ENCODE results near the gene BSND.
"Not testable (repeated sequence)": the region's sequence is repeated elsewhere in the genome, so short reads cannot be mapped to it uniquely, and the experiment has no call there.

Gene BSND

DNA sequence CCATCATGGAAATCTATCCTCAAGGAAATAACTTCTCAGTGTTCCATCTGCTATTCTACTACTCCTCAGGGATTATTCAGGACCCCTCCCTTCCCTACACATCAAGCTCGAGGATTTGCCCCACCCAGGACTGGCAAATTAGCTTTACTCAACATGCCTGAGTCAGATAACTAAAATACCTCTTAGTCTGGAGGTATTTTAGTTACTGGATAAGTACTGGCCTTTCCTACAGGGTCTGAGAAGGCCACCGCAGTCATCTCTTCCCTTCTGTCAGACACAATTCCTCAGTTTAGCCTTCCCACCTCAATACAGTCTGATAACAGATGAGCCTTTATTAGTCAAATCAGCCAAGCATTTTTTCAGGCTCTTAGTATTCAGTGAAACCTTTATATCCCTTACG is 27.9 kb downstream of the BSND start:
- not testable (repeated sequence) for DNase-seq

DNA sequence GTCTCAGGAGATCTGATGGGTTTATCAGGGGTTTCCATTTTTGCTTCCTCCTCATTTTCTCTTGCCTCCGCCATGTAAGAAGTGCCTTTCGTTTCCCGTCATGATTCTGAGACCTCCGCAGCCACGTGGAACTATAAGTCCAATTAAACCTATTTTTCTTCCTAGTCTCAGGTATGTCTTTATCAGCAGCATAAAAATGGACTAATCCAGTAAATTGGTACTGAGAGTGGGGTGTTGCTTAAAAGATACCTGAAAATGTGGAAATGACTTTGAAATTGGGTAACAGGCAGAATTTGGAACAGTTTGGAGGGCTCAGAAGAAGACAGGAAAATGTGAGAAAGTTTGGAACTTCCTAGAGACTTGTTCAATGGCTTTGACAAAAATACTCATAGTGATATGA is 32.4 kb downstream of the BSND start:
- DNase-seq = not testable (repeated sequence)

DNA sequence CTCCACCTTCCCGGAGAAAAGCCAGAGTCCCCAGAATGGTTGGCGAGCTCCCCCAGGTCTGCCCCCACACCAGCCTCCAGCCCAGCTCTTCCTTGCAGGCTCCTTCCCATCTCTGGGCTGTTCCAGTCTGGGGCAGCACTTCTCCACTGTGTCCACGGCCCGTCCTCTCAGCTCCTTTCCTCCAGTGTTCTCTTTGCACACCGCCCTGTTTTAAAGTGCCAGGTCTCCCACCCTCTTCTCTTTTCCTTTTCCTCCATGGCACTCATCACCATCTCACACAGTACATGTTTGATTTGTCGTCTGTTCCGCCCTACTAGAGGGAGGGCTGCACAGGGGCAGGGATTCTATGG is 34.5 kb downstream of the BSND start:
- no peak for DNase-seq

DNA sequence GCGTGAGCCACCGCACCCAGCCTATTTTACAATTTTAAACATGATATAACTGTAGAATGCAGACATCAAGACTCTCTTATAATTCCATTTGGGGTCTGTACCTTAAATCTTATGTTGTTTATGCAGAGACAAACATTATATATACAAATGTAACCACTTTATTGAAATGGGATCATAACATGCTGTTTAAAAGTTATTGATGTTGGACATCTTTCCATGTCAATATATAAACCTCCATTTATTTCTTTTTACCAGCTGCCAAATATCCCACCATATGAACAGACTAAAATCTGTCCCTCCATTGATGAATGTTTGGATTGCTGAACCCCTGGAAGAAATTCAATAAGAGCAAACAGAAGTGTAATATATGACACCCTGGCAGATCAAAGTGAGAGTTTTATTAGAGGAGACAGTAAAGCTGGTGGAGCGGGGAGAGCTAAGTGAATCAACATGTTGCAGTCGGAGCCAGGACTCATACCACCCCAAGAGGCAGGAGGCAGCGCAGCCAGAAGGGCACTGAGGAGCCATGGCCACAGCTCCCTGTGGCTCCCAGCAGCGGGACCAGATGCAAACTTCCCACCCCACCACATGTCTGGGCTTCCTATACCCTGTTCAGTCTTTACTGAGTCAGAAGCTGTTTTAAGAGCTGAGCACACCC is 35.9 kb downstream of the BSND start:
- no peak for DNase-seq

DNA sequence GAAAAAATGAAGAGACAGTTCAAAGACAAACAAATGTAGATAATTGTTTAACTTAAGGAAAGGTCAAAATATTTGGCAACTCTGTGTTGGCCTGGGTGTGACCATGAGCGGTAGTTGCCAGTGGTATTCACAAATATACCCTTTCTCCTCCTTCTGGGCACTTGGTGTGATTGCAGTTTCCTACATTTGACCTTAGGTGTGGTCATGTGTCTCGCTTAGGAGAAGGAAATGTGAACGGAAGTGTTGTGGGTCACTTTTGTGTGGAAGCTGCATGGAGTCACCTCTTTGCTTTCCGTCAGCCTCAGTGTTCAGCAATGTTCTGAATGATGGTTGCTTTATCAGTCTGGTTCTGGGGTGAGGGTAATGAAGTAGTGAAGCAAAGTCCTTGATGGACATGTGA is 37.2 kb downstream of the BSND start:
- no peak for DNase-seq

DNA sequence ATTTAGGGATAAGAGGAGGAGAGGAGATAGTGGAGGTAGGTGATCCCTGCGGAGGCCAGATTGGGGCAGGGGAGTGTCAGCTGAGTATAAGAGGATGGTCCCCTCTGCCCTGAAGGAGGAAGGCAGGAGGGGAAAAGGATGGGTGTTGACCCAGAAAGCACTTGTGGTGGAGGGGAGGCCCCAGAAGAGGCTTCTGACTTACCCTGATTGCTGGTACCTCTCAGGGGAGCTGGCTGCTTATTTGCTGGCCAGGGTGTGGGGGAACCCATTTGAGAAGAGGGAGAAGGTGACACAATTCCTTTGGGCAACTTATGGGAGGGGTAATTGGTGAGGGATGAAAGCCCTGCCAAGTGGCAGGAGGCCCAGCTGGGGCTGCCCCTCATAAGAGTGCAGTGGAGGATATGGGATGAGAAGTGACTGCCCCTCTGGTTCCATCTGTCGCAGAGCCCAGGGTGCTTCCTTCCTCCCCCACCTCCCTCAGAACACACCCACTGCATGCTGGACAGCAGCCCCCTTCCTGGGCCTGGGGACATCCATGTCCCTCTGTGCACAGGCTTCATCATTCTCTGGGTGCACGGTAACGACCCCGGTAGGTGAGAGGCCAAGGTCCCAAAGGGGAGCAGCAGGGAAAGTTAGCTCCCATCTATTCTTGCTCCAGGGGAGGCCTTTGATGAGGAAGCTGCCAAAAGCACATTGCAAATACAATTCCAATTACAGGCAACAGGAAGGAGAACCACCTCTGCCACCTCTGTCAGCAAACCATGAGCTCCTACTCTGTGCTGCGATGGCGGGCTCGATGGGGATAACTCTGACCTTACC is 39.2 kb downstream of the BSND start:
- DNase-seq = no peak

DNA sequence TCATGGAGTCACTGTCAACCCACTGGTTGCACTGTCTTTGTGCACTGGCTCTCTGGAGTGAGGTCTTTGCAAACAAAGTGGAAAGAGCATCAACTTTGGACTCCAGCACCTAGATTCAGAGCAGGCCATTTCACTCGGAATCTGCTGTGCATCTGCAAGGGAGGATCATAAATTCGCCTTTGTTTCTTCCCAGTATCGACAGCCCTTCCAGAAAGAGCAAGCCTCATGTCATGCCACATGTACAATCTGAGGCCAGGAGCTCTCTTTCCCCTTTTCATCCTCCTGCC is 39.8 kb downstream of the BSND start:
- DNase-seq = no peak

DNA sequence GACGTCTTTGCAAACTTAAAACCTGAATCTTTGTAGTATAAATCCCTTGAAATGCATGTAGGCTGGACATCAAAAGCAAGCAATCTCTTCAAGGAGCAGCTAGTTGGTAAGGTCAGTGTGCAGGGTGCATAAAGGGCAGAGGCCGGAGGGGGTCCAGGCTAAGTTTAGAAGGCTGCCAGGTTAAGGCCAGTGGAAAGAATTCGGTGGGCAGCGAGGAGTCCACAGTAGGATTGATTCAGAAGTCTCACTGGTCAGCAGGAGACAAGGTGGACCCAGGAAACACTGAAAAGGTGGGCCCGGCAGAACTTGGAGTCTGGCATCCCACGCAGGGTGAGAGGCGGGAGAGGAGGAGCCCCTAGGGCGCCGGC is 40.2 kb downstream of the BSND start:
- no peak for DNase-seq

DNA sequence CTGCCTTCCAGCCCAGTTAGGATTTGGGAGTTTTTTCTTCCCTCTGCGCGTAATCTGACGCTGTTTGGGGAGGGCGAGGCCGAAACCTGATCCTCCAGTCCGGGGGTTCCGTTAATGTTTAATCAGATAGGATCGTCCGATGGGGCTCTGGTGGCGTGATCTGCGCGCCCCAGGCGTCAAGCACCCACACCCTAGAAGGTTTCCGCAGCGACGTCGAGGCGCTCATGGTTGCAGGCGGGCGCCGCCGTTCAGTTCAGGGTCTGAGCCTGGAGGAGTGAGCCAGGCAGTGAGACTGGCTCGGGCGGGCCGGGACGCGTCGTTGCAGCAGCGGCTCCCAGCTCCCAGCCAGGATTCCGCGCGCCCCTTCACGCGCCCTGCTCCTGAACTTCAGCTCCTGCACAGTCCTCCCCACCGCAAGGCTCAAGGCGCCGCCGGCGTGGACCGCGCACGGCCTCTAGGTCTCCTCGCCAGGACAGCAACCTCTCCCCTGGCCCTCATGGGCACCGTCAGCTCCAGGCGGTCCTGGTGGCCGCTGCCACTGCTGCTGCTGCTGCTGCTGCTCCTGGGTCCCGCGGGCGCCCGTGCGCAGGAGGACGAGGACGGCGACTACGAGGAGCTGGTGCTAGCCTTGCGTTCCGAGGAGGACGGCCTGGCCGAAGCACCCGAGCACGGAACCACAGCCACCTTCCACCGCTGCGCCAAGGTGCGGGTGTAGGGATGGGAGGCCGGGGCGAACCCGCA is 40.8 kb downstream of the BSND start, which contains the start of gene PCSK9:
PCSK9 (plus strand) TSS at position 207 of the 741 bp plus-strand sequence; CDS start at position 497, 290 bp downstream.
- no peak for DNase-seq

DNA sequence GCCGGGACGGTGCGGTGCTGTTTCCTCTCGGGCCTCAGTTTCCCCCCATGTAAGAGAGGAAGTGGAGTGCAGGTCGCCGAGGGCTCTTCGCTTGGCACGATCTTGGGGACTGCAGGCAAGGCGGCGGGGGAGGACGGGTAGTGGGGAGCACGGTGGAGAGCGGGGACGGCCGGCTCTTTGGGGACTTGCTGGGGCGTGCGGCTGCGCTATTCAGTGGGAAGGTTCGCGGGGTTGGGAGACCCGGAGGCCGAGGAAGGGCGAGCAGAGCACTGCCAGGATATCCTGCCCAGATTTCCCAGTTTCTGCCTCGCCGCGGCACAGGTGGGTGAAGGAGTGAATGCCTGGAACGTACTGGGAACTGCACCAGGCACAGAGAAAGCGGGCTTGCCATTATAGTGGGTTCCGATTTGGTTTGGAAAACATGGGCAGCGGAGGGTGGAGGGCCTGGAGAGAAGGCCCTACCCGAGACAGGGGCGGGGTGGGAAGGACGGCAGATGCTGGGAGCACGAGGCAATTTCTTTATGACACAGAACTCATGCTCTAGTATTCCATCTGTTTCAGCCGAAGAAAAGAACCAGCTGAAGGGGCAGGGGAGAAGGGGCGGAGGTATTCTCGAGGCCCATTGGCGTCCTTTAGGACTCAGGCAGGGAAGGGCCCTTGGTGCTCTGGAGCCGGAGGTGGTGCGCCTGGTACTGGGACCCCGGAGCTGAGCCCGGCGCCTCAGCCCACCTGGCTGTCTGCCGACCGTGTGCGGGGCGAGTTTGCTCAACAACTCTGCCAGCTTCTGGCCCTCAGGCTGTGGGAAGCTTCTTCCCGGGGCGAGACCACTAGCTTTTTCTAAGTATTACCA is 41.6 kb downstream of the BSND start:
- no peak for DNase-seq

DNA sequence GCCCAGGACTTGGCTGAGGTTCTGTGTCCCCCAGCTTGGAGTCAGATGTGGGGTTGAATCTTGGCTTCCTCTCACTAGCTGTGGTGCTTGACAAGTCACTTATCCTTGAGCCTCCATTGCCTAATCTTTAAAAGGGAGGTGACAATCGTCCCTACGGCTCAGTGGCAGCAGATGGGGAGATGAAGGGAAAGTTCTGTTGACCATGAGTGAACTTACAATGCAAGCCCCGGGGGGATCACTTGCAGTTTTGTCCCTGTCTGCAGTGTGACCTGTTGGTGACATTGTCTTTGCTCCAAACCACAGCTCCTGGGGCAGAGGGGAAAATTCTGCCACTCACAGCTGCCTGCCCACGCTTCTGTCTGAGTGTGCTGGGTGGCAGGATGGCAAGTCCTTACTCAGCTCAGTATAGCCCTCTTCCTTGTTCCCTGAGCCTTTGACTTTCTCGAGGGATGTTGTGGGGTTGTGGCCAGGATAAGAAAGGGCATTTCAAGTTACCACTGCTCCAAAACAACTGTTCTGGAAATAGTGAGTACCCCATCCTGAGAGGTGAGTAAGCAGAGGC is 42.3 kb downstream of the BSND start:
- DNase-seq = no peak

DNA sequence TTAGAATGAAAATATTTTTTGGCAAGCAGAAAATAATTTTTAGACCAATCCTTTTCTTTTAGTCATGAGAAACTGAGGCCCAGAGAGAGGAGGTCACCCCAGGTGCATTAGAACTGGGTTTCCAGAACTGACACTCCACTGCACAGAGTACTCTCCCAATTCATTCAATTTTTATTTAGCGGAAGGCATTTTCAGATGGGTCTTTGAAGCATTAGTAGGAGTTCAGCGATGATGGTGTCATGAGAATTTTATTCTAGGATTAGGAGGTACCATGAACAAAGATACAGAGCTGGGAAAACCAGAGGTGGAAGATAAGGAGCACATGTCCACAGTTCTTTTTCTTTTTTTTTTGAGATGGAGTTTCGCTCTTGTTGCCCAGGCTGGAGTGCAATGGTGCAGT is 42.9 kb downstream of the BSND start:
- DNase-seq = no peak

DNA sequence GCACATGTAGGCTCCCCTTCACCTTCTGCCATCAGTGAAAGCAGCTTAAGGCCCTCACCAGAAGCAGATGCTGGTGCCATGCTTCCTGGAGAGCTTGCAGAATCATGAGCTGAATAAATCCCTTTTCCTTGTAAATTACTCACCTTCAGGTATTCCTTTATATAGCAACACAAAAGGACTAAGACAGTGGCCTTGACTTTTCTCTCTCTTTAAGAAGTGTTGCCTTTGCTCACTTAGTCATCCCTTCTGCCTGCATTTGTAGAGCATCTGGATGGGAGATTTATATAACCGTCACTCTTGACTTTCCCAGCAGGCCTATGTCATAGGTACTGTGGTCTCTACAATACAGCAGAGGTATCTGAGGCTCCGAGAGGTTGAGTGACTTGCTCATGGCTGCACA is 44.3 kb downstream of the BSND start:
- DNase-seq = no peak

DNA sequence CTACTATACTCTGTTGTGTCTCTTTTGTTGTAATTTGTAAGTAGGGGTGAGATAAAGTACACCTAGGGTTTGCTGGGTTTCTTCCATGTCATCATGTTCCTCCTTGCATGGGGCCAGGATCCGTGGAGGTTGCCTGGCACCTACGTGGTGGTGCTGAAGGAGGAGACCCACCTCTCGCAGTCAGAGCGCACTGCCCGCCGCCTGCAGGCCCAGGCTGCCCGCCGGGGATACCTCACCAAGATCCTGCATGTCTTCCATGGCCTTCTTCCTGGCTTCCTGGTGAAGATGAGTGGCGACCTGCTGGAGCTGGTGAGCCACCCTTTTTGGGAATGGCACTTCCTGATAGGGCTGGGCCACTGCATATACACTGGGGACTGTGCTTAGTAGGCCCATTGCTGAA is 45.0 kb downstream of the BSND start:
- no peak for DNase-seq

DNA sequence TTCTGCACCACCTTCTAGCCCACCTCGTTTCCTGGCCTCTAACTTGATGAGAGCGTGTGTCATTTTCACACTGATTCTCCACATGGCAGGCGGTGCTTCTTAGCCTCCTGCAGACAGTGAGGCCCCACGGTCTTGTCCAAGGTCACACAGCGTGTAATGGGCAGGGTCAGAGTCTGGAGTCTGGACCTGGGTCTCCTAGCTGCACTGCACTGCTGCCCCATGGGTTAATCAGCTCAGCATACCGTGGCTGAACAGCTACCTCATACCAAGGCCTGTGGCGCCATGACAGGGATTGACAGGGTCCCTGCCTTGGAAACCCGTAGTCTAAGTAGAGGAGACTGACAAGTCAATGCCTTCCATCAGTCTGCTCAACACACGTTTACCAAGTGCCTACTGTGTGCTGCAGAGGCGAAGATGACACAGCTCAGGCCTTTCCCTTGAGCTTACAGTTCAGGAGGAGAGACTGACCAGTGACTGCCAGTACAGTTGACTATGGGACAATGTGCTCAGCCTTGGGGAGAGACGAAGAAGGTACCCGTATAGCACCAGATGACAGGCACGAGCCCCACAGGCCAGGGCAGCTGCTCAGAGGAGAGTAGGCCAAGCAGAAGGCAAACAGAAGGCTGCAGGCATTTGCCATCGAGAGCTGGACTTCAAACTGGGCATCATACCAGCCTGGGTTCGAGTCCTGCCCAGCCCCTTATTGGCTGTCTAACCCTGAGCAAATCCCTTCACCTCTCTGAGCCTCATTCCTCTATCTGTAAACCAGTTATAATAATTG is 46.1 kb downstream of the BSND start:
- no peak for DNase-seq

DNA sequence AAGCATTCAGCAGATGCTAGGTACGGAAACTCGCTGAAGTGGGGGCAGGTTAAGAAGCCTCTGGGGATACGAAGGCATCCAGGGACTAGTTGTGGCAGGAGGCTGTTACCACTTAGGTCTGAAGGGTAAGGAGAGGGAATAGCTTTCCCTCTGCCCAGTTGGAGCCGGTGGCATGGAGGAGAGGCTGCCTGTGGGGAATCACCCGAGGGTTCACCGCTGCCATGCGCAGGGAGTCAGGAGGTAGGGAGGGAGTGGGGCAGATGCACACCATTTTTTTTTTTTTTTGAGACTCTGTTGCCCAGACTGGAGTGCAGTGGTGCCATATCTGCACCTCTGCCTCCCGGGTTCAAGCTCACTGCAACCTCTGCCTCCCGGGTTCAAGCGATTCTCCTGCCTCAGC is 46.7 kb downstream of the BSND start:
- DNase-seq = no peak

DNA sequence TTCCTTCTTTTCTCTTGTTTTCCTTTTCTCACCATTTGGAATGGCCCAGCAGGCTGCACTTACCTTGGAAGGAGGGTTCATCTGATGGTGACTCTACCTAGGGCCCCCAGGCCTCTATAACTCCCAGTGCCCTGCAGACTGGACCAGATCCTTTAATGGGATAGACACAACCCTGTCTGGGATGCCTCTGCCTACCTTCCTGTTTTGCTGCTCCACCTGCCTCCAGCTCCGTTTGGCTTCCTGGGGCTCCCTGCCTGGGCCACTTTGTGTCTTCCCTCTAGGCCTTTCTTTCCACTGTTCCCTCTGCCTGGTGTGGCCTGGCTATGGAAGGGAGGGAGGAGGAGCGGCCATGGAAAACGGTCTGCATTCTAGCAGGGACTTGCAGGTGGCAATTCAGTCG is 48.1 kb downstream of the BSND start:
- DNase-seq = no peak

DNA sequence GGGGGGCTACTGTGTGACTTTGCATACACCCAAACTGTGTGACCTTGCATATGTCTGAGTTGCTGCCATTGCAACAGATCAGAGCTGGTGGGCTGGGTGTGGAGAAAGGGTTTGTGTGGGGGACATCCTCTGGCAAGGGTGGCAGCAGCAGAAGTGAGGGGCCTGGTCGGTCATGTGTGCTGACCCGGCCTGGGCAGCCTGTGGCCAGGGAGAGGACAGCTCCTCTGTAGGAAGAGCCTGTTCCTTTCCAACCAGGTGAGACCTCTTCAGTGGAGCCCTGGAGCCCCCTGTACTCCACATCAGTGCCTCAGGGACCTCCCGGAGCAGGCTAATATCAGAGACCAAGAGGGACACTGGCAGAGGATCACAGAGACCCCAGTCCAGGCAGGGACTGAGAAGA is 48.9 kb downstream of the BSND start:
- DNase-seq = no peak

DNA sequence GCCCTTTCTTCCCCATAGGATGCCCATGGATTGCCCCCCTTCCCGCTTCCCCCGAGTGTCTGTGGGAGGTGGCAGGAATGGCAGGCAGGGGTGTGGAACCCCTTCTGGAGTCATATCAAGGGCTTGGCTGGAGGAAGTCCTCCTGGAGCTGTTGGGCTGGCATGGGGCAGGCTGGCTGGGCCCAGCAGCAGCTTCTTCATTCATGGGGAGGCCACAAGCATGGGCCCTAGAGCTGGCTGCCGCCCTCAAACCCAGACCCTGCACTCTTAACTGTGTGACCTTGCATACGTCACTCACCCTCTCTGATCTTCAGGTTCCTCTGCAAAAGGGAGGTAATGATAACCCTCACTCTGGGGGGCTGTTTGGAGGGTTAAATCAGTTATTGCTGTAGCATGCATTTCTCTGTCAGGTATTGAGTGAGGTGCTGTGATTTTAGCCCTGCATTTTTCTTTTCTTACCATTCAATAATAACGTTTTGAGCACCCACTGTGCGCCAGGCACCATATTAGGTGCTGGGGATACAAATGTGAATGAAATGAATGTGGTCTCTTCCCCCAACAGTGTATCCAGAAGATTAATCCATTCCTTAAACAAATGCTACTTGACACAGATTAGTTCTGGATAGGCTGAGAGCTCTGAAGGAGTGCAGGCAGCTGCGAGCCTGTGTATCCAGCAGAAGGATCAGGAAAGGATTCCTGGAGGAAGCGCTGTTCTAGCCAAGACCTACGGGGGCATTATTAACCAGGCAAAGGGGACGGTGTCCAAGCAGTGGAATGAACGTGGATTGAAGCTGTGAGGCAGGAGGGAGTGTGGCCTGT is 49.9 kb downstream of the BSND start:
- no peak for DNase-seq

DNA sequence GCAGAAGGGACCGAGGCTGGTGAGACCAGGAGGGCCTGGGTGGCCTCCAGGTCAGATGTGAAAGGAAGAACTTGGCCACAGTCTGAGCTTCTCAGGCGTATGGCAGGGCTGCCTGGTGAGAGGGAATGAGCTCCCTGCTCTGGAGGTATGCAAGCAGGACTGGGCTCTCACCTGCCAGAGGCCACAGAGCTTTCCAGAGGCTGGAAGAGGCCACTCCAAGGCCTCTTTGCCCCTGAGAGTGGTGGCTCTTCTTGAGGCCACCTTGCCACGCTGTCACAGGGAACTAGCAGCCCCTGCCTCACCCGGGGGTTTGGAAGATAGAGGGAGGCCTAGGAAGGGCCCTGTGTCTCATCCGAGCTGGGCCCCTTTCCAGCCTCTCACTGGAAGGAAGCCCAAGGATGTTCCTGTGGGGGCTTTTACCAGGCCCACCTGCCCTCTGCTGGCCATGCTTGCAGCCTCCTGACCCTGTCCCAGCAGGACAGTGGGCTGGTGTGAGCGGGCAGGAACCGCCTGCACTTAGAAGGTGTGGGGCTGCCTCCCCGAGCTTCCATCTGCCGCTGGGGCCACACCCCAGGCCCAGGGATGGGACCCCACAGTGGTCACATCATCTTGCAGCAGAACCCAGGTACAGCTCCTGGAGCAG is 50.7 kb downstream of the BSND start:
- no peak for DNase-seq

DNA sequence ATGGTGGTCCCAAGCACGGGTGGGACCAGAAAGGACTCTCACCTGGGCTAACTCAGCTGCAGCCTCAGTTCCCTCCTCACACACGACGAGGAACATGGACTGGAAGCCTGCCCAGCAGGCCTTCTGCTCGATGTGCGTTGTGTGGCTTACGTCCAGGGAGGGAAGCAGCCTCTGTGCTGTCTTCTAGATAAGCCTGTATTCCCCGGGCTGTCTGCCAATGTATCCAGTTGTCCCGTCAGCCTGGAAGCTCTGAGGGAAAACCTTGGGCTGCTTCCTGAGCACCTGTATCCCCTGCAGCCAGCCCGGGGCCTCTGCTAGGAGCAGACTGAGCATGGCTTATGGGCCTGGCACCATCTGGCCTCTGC is 51.2 kb downstream of the BSND start:
- DNase-seq = no peak
